Left lung (tissue), 10 donors: ENCODE measurements around the gene JAK1. TPM values are rescaled to one million over a fixed set of nuclear protein-coding genes. Genes with fewer than 3 reads are reported as not detected.

Source experiments
- ATAC-seq: fragments of 200-7000 bp; cut with Tn5 transposase; one replicate; pipeline ENCODE4 v1.9.1; 2020; ENCODE audit warnings: moderate library complexity
- DNase-seq, 4 donors: peaks; one replicate each; pipeline ENCODE4 v3.0.0-alpha.2; 2013 to 2020
- H3K27ac ChIP-seq, 2 donors: fragments of 200-600 bp; sonication (generic) in 1 of 2; one replicate each; pipeline versions ENCODE4 v1.5.0 to v1.8.0; 2020 to 2021
- H3K27me3 ChIP-seq, 2 donors: fragments of 200-600 bp; sonication (generic) in 1 of 2; one replicate each; pipeline versions ENCODE4 v1.5.0 to v1.8.0; 2020 to 2021
- H3K36me3 ChIP-seq, 2 donors: fragments of 200-600 bp; sonication (generic) in 1 of 2; one replicate each; pipeline versions ENCODE4 v1.5.0 to v1.8.0; 2020 to 2021
- H3K4me1 ChIP-seq, 2 donors: fragments of 200-600 bp; one replicate each; pipeline ENCODE4 v1.8.0; 2021
- H3K4me3 ChIP-seq, 2 donors: fragments of 200-600 bp; sonication (generic) in 1 of 2; one replicate each; pipeline versions ENCODE4 v1.5.0 to v1.8.0; 2020 to 2021; ENCODE audit warnings: mild to moderate bottlenecking in 1 of 2
- H3K9me3 ChIP-seq, 2 donors: fragments of 200-600 bp; sonication (generic) in 1 of 2; one replicate each; pipeline versions ENCODE4 v1.5.0 to v1.8.0; 2020 to 2021
- intact Hi-C, 2 donors: fragments of 100-400 bp; cut with DNase I; formaldehyde crosslinking; loops; one replicate each; pipeline versions ENCODE4 v1.11.2 to v1.14.2; 2022
- polyA plus RNA-seq, 6 donors: library from polyadenylated mRNA; unstranded; fragments of 120-200 nt; gene quantifications; one replicate each; pipeline ENCODE4 v1.2.1, GENCODE V29; 2013; ENCODE audit not compliant: insufficient read length in 6 of 6
- total RNA-seq, 2 donors: library from RNA; stranded (reverse); fragmentation: NEBNext Ultra II Directional; extraction: Animal tissue kit (Norgen Biotek cat#: 25700); gene quantifications; one replicate each; pipeline ENCODE4 v1.2.1, GENCODE V29; 2021
- TF ChIP-seq, protein P1 (sequence below), 2 donors: fragments of 200-600 bp; sonication (generic) in 1 of 2; IDR thresholded peaks; one replicate each; pipeline versions ENCODE4 v1.5.0 to v1.8.0; 2021; ENCODE audit warnings: antibody characterized with exemption in 2 of 2
- donor health status: DM: no; HTN: yes; CAD: no.
- donor health status: DM: no; HTN: no; CAD: no.

The JAK1 gene
- total and polyA plus RNA-seq, 8 donors, result 103 to 162 (median 115) TPM

DNA sequence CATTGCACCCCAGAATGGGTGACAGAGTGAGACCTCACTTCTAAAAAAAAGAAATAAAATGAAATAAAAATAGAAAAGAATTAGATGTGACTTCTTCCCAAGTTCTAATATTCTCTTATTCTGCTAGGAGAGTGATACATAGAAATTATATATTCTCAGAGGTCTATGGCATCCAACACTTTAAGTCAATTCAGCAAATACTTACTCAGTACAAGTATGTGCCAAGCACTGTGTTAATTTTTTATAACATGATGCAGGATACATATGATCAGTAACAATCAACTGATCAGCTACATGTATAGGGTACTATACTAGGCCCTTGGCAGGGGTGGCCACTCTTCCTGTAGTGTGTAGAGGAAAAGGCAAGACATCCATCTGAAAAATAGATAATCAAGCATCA, 13.0 kb upstream of the JAK1 start:
- TF ChIP-seq, protein P1, sequence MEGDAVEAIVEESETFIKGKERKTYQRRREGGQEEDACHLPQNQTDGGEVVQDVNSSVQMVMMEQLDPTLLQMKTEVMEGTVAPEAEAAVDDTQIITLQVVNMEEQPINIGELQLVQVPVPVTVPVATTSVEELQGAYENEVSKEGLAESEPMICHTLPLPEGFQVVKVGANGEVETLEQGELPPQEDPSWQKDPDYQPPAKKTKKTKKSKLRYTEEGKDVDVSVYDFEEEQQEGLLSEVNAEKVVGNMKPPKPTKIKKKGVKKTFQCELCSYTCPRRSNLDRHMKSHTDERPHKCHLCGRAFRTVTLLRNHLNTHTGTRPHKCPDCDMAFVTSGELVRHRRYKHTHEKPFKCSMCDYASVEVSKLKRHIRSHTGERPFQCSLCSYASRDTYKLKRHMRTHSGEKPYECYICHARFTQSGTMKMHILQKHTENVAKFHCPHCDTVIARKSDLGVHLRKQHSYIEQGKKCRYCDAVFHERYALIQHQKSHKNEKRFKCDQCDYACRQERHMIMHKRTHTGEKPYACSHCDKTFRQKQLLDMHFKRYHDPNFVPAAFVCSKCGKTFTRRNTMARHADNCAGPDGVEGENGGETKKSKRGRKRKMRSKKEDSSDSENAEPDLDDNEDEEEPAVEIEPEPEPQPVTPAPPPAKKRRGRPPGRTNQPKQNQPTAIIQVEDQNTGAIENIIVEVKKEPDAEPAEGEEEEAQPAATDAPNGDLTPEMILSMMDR (IDR thresholded peaks at IDR 0.05), result no peak
- H3K4me1 ChIP-seq, result no peaks in the 10 kb centered on the region

DNA sequence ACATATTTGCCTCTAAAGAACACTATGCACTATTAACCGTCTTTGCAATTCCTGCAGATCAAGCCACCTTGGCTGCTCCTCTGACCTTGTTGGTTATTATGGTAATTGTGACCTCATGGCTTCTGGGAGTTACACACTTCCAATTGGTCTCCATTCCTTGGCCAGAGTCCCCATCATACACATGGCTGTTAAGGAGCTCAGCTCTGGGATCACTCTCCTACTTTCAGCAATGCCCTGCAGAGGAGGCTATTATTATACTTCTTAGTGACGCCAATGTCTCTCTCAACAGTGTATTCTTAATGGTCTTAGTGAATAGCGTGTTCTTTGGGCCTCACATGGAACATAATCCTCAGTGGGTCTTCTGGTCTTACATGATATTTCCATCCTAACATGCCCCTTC, 10.0 kb upstream of the JAK1 start:
- H3K36me3 ChIP-seq, result no peaks in the 10 kb centered on the region
- no peaks in the 10 kb centered on the region for H3K4me1 ChIP-seq
- no peak overlapping the region for H3K4me3 ChIP-seq
- no peaks in the 10 kb centered on the region for H3K9me3 ChIP-seq
- intact Hi-C loops, result no loop called here
- no peaks in the 10 kb centered on the region for H3K27me3 ChIP-seq
- H3K27ac ChIP-seq, result no peak overlapping the region
- DNase-seq (no peak), ATAC-seq (no peak)
- TF ChIP-seq, protein P1 (IDR thresholded peaks at IDR 0.05), result no peak

More for the DNA sequence above, 13.0 kb upstream of the JAK1 start:
- ATAC-seq (no peak), DNase-seq (no peak)
- H3K27ac ChIP-seq, result no peak overlapping the region
- H3K9me3 ChIP-seq, result no peaks in the 10 kb centered on the region
- no peaks in the 10 kb centered on the region for H3K27me3 ChIP-seq
- intact Hi-C loops, result no loop called here
- no peak overlapping the region for H3K4me3 ChIP-seq
- no peaks in the 10 kb centered on the region for H3K36me3 ChIP-seq

DNA sequence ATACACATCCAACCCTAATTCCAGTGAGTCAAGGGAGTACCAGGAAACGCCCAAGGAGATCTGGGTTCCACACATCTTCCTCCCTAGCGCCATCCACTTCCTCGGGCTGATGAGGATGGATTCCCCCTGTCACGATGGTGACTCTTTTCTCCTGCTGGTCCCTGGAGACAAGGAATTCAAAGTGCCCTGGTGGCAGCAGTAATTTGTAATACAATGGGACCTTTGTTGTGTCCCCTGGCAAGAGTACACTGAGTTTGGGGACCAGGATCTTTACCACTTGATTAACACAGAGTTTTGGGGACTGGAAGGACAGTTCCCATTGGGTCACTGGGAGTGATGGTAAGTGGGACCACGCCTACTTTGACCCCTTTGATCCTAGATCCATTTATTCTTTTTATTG, 9.4 kb upstream of the JAK1 start:
- ATAC-seq (no peak), DNase-seq (no peak)
- no peaks in the 10 kb centered on the region for H3K9me3 ChIP-seq
- TF ChIP-seq, protein P1 (IDR thresholded peaks at IDR 0.05), result no peak
- no peaks in the 10 kb centered on the region for H3K27me3 ChIP-seq
- no peaks in the 10 kb centered on the region for H3K36me3 ChIP-seq
- no peak overlapping the region for H3K4me3 ChIP-seq
- intact Hi-C loops, result no loop called here
- H3K27ac ChIP-seq, result no peak overlapping the region
- no peaks in the 10 kb centered on the region for H3K4me1 ChIP-seq

DNA sequence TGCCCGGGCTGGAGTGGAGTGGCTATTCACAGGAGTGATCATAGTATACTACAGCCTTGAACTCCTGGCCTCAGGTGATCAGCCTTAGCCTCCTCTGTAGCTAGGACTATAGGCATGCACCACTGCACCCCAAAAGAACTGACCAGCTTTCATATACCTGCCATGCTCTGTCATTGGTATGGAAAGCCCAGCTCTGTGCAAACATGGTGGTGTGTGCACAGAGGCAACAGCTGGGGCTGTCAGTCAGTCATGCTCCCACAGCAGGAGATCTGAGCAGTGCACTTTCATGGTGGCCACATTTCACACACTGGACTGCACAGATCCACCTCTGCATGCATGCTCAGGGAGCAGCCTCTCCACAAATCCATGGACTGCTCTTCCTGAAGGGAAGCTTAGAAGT, 8.8 kb upstream of the JAK1 start:
- H3K27me3 ChIP-seq, result no peaks in the 10 kb centered on the region
- TF ChIP-seq, protein P1 (IDR thresholded peaks at IDR 0.05), result no peak
- ATAC-seq, result no peak

DNA sequence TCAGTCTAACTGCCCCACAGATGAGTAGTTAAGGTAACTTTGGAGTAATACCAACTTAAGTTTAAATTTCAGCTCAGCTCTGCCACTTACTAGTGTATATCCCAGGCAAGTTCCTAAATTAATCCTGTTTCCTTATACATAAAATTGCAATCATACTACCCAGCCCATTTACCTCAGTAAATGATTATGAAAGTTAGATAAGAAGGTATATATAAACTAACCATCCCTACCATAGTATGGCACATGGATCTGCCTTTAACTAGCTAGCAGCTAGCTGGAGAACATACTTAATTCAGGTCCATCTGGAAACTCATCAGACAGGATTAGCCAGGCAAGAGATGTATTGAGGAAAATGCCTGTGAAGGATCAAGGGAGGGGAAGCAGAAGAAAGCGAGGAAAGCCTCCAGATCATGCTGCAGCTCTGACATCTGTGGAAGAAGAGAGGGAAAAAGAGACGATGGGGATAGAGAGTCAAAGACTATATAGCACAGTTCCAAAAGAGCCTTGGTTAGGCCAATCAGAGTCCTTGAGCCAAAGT, 8.0 kb upstream of the JAK1 start:
- no peak for DNase-seq
- Histone ChIP-seq H3K27ac (no peak overlapping the region), H3K9me3 (no peaks in the 10 kb centered on the region), H3K4me1 (no peaks in the 10 kb centered on the region), H3K4me3 (no peak overlapping the region), H3K27me3 (no peaks in the 10 kb centered on the region), H3K36me3 (no peaks in the 10 kb centered on the region)
- intact Hi-C loops, result no loop called here
- no peak for ATAC-seq
- TF ChIP-seq, protein P1 (IDR thresholded peaks at IDR 0.05), result no peak

More for the DNA sequence above, 8.8 kb upstream of the JAK1 start:
- DNase-seq, result no peak
- intact Hi-C loops, result no loop called here
- no peak overlapping the region for H3K27ac ChIP-seq
- H3K36me3 ChIP-seq, result no peaks in the 10 kb centered on the region
- H3K4me1 ChIP-seq, result no peaks in the 10 kb centered on the region
- H3K9me3 ChIP-seq, result no peaks in the 10 kb centered on the region
- no peak overlapping the region for H3K4me3 ChIP-seq
